ENCODE measurements around the gene ADAMTS15. TPM values are rescaled to one million over a fixed set of nuclear protein-coding genes. Genes with fewer than 3 reads are reported as not detected.

ADAMTS15 gene
- total and polyA plus RNA-seq, 2 donors (not counting 3 experiments of a cell fraction or from before 2014, with no cell fraction given) = 0.08 TPM; not detected in 1

DNA sequence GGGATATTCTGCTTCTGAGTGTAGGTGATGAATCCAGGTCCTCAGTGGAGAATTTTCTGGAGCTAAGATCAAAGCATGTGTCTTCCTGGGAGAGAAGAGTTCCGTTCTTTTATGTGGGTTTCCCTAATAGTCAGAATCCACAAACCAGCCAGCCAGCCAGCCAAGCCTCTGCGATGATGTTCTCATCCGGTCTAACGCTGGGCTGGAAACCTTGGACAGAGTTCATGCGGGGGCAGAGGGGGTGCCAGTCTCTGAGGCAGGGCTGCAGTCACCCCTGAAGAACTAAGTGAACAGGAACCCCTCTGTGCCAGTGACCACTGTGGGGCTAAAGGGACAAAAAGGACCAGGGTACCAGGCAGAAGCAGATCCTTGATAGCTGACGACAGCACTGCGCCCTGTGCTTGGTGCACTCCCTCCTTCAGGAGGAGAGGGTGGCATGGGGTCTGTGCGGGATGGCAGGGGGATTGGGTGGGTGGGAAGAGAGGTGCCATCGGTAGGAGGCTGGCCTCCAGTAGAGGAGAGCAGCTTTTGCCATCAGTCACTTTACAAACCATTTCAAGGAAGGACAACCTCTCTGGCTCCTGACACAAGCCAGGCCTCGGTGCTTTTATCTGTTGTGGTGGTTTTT is 27.1 kb downstream of the ADAMTS15 start:
- H3K36me3 ChIP-seq (ENCODE audit: control insufficient read depth in 2 of 2, extremely low read depth in 1 of 2, insufficient read depth in 2 of 2, low read length in 2 of 2) = no peaks in the 10 kb centered on the region

More for the DNA sequence above, 27.1 kb downstream of the ADAMTS15 start:
- Histone ChIP-seq H3K9ac (replicated peaks; ENCODE audit: extremely low read depth, insufficient read depth, low read length) (no peak overlapping the region), H3K4me2 (ENCODE audit: insufficient read depth, low read length) (no peak overlapping the region), H2AFZ (ENCODE audit: low read depth, low read length) (no peak overlapping the region), H3K4me3 (replicated peaks in 1 of 3; ENCODE audit: insufficient read depth in 1 of 3, low read depth in 1 of 3, low read length in 3 of 3) (no peak overlapping the region), H3K79me2 (ENCODE audit: control insufficient read depth, insufficient read depth, low read length) (no peaks in the 10 kb centered on the region), H3K27ac (ENCODE audit: insufficient read depth, low read depth, low read length) (no peak overlapping the region), H3K9me3 (replicated peaks; ENCODE audit: control insufficient read depth, insufficient read depth, low read length) (no peaks in the 10 kb centered on the region), H3K27me3 (ENCODE audit: control insufficient read depth in 2 of 2, insufficient read depth in 2 of 2, low read length in 2 of 2) (peaks cover 5 to 6% of the 10 kb centered on the region in 2 experiments), H4K20me1 (replicated peaks; ENCODE audit: control insufficient read depth, extremely low read depth, insufficient read depth, low read length) (no peaks in the 10 kb centered on the region), H3K4me1 (ENCODE audit: control insufficient read depth, extremely low read depth, insufficient read depth, low read length) (peaks cover 21% of the 10 kb centered on the region), H3K9me1 (replicated peaks; ENCODE audit: control insufficient read depth, extremely low read depth, insufficient read depth, low read length) (no peaks in the 10 kb centered on the region)
- ChIA-PET CTCF (no interaction called here), POLR2A (no interaction called here)
- dilution Hi-C loops (cut with MboI; ENCODE audit: extremely low pct_ligation_motif_present, low sequenced_read_pairs) = no loop called here
- BruUV-seq (replicated peaks) = no TSS peak
- TF ChIP-seq FOS (IDR thresholded peaks at IDR 0.05; ENCODE audit: borderline replicate concordance, insufficient read depth, low read length) (no peak), GATA2 (IDR thresholded peaks at IDR 0.05; ENCODE audit: insufficient read depth, insufficient read length, low read depth, low read length) (no peak), EZH2 (IDR thresholded peaks at IDR 0.05; ENCODE audit: borderline replicate concordance, low read depth, low read length, severe bottlenecking) (no peak), POLR2A (IDR thresholded peaks at IDR 0.05; ENCODE audit: low read depth, low read length) (no peak), MYC (IDR thresholded peaks at IDR 0.05; ENCODE audit: low read depth, low read length) (no peak)
- TF ChIP-seq, protein P1, sequence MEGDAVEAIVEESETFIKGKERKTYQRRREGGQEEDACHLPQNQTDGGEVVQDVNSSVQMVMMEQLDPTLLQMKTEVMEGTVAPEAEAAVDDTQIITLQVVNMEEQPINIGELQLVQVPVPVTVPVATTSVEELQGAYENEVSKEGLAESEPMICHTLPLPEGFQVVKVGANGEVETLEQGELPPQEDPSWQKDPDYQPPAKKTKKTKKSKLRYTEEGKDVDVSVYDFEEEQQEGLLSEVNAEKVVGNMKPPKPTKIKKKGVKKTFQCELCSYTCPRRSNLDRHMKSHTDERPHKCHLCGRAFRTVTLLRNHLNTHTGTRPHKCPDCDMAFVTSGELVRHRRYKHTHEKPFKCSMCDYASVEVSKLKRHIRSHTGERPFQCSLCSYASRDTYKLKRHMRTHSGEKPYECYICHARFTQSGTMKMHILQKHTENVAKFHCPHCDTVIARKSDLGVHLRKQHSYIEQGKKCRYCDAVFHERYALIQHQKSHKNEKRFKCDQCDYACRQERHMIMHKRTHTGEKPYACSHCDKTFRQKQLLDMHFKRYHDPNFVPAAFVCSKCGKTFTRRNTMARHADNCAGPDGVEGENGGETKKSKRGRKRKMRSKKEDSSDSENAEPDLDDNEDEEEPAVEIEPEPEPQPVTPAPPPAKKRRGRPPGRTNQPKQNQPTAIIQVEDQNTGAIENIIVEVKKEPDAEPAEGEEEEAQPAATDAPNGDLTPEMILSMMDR (IDR thresholded peaks at IDR 0.05; ENCODE audit: extremely low read depth in 1 of 2, insufficient read depth in 1 of 2, low read depth in 1 of 2, low read length in 2 of 2) = no peak
- intact Hi-C loops (cut with micrococcal nuclease) = no loop called here
- FAIRE-seq (no peak), DNase-seq (ENCODE audit: low read depth, low spot score) (no peak)

Data from endothelial cell of umbilical vein (primary cell).